SK-N-SH (cell line): Measurements from ENCODE around the gene EIF6. TPM values are rescaled to one million over a fixed set of nuclear protein-coding genes. Genes with fewer than 3 reads are reported as not detected.

Experiments
- CTCF ChIA-PET: fragments of 300-600, 350-600 bp; formaldehyde crosslinking; extraction: SDS; loops from one replicate; lab custom pipeline; 2021; lab: Yijun Ruan, JAX
- POLR2A ChIA-PET: fragments of 350-600 bp; sonication (Branson Sonifier 250); formaldehyde crosslinking; extraction: SDS; loops from one replicate; lab custom pipeline; 2020; ENCODE audit warnings: antibody characterized with exemption, inconsistent platforms; lab: Yijun Ruan, JAX
- DNase-seq: peaks from one replicate; pipeline ENCODE4 v3.0.0; 2012
- H2AFZ ChIP-seq: fragments of 200-600 bp; sonication (generic); 2 replicates; pipeline ENCODE4 v1.8.1; 2016; ENCODE audit warnings: antibody characterized with exemption, mild to moderate bottlenecking, low read depth
- H3F3A ChIP-seq: fragments of 200-600 bp; sonication (generic); replicated peaks from 2 replicates; pipeline ENCODE3; 2016; ENCODE audit warnings: antibody characterized with exemption, mild to moderate bottlenecking; ENCODE audit not compliant: insufficient read depth
- H3K27ac ChIP-seq, 2 experiments: fragments of 200-500 bp in 1 of 2; fragments of 200-600 bp in 1 of 2; sonication (Bioruptor generic) in 1 of 2; sonication (generic), shearing (Covaris generic) in 1 of 2; 2 replicates each; pipeline versions ENCODE4 v1.5.1 to v1.6.1; 2014 to 2016; ENCODE audit warnings: low read depth in 2 of 2, inconsistent platforms in 1 of 2, low read length in 1 of 2, mild to moderate bottlenecking in 1 of 2, mixed read lengths in 1 of 2
- H3K27me3 ChIP-seq: fragments of 200-600 bp; sonication (generic), shearing (Covaris generic); 2 replicates; pipeline ENCODE4 v1.6.1; 2016; ENCODE audit warnings: mixed run types; ENCODE audit not compliant: insufficient read depth
- H3K36me3 ChIP-seq, 2 experiments: fragments of 200-500 bp in 1 of 2; fragments of 200-600 bp in 1 of 2; sonication (Bioruptor generic) in 1 of 2; sonication (generic) in 1 of 2; replicated peaks in 1 of 2; 2 replicates each; pipeline versions ENCODE3 to v1.5.1; 2014 to 2016; ENCODE audit warnings: low read length in 1 of 2, mild to moderate bottlenecking in 1 of 2; ENCODE audit not compliant: insufficient read depth in 2 of 2, control insufficient read depth in 1 of 2
- H3K4me1 ChIP-seq, 2 experiments: fragments of 200-500 bp in 1 of 2; fragments of 200-600 bp in 1 of 2; sonication (Bioruptor generic) in 1 of 2; sonication (generic), shearing (Covaris generic) in 1 of 2; 2 replicates each; pipeline versions ENCODE4 v1.5.1 to v1.6.1; 2014 to 2016; ENCODE audit warnings: low read depth in 1 of 2, low read length in 1 of 2, mixed run types in 1 of 2; ENCODE audit not compliant: insufficient read depth in 2 of 2, control insufficient read depth in 1 of 2
- H3K4me2 ChIP-seq: fragments of 200-600 bp; sonication (generic), shearing (Covaris generic); 2 replicates; pipeline ENCODE4 v1.6.1; 2017; ENCODE audit warnings: mixed run types
- H3K4me3 ChIP-seq, 2 experiments: fragments of 200-500 bp in 1 of 2; fragments of 200-600 bp in 1 of 2; sonication (Bioruptor generic) in 1 of 2; sonication (generic), shearing (Covaris generic) in 1 of 2; 2 replicates each; pipeline versions ENCODE4 v1.5.1 to v1.8.1; 2014 to 2016; ENCODE audit warnings: low read depth in 2 of 2, inconsistent platforms in 1 of 2, low read length in 1 of 2, mild to moderate bottlenecking in 1 of 2, mixed read lengths in 1 of 2, moderate library complexity in 1 of 2
- H3K79me2 ChIP-seq: fragments of 200-600 bp; sonication (generic); 2 replicates; pipeline ENCODE4 v1.8.1; 2017; ENCODE audit warnings: mild to moderate bottlenecking; ENCODE audit not compliant: insufficient read depth
- H3K9ac ChIP-seq: fragments of 200-600 bp; sonication (generic); 2 replicates; pipeline ENCODE4 v1.6.1; 2017; ENCODE audit warnings: mixed run types
- H3K9me2 ChIP-seq: fragments of 200-600 bp; sonication (generic); 2 replicates; pipeline ENCODE4 v1.6.1; 2017; ENCODE audit warnings: mixed run types
- H3K9me3 ChIP-seq: fragments of 200-600 bp; sonication (generic); 2 replicates; pipeline ENCODE4 v1.6.1; 2017; ENCODE audit warnings: mixed run types, mild to moderate bottlenecking, moderate library complexity
- H4K20me1 ChIP-seq: fragments of 200-600 bp; sonication (generic); 2 replicates; pipeline ENCODE4 v1.6.1; 2017; ENCODE audit warnings: mild to moderate bottlenecking, mixed run types; ENCODE audit not compliant: insufficient read depth
- CHD2 ChIP-seq: fragments of 150-350 bp; IDR thresholded peaks from 2 replicates; pipeline ENCODE4 v1.6.1; 2018; ENCODE audit warnings: low read length; ENCODE audit not compliant: partially characterized antibody
- ELF1 ChIP-seq: IDR thresholded peaks from 2 replicates; pipeline ENCODE4 v1.4.0; 2012
- FOSL2 ChIP-seq: IDR thresholded peaks from 2 replicates; pipeline ENCODE4 v1.4.0; 2012; ENCODE audit warnings: low read depth, mild to moderate bottlenecking, moderate library complexity, borderline replicate concordance
- FOXM1 ChIP-seq: IDR thresholded peaks from 2 replicates; pipeline ENCODE4 v1.4.0; 2012; ENCODE audit warnings: low read depth, mild to moderate bottlenecking
- GABPA ChIP-seq: IDR thresholded peaks from 2 replicates; pipeline ENCODE4 v1.4.0; 2012; ENCODE audit warnings: low read depth, mild to moderate bottlenecking
- GATA2 ChIP-seq: sonication (generic); formaldehyde crosslinking; IDR thresholded peaks from 2 replicates; pipeline ENCODE4 v1.5.0; 2020; ENCODE audit warnings: mild to moderate bottlenecking, missing genetic modification reagents
- JUND ChIP-seq: IDR thresholded peaks from 2 replicates; pipeline ENCODE4 v1.4.0; 2012
- POLR2AphosphoS5 ChIP-seq: IDR thresholded peaks from 2 replicates; pipeline ENCODE4 v1.6.1; 2012; ENCODE audit warnings: low read depth, low read length
- RAD21 ChIP-seq: IDR thresholded peaks from 2 replicates; pipeline ENCODE4 v1.6.1; 2012; ENCODE audit warnings: mild to moderate bottlenecking, low read length
- RCOR1 ChIP-seq: fragments of 150-350 bp; IDR thresholded peaks from 2 replicates; pipeline ENCODE4 v1.6.1; 2017; ENCODE audit warnings: antibody characterized with exemption, low read length
- RFX5 ChIP-seq: IDR thresholded peaks from 2 replicates; pipeline ENCODE4 v1.6.1; 2012; ENCODE audit warnings: mild to moderate bottlenecking, improper control_type of control experiment, low read length
- SIN3A ChIP-seq: IDR thresholded peaks from 2 replicates; pipeline ENCODE4 v1.6.1; 2012; ENCODE audit warnings: low read depth, mild to moderate bottlenecking, low read length, moderate library complexity, borderline replicate concordance
- SMC3 ChIP-seq: IDR thresholded peaks from 2 replicates; pipeline ENCODE4 v1.6.1; 2012; ENCODE audit warnings: low read depth, low read length, improper control_type of control experiment
- TAF1 ChIP-seq: IDR thresholded peaks from 2 replicates; pipeline ENCODE4 v1.6.1; 2012; ENCODE audit warnings: low read depth, mild to moderate bottlenecking, low read length, moderate library complexity, borderline replicate concordance
- TCF12 ChIP-seq: IDR thresholded peaks from 2 replicates; pipeline ENCODE4 v1.4.0; 2012
- WGBS: methylation state at CpG from one replicate; pipeline ENCODE4 v1.1.6; 2017; ENCODE audit warnings: low lambda C conversion rate; 5-methylcytosine and 5-hydroxymethylcytosine counted together
- polyA plus RNA-seq, 3 experiments: library from polyadenylated mRNA; depleted of rRNA; stranded (reverse); fragments of >200 nt; gene quantifications; 2 replicates each; pipeline ENCODE4 v1.2.3, GENCODE V29; 2012
- TF ChIP-seq, protein P1 (sequence below): IDR thresholded peaks from 2 replicates; pipeline ENCODE4; 2012
- TF ChIP-seq, protein P2 (sequence below): IDR thresholded peaks from 2 replicates; pipeline ENCODE4 v1.4.0; 2012; ENCODE audit warnings: low read depth, borderline replicate concordance
- TF ChIP-seq, protein P3 (sequence below): fragments of 150-350 bp; IDR thresholded peaks from 2 replicates; pipeline ENCODE4 v1.6.1; 2016; ENCODE audit warnings: mild to moderate bottlenecking, low read depth, low read length
- TF ChIP-seq, protein P4 (sequence below): IDR thresholded peaks from 2 replicates; pipeline ENCODE4 v1.6.1; 2012; ENCODE audit warnings: mild to moderate bottlenecking, low read depth, low read length, moderate library complexity
- TF ChIP-seq, protein P5 (sequence below): fragments of 200-600 bp; sonication (generic); IDR thresholded peaks from 2 replicates; pipeline ENCODE4 v1.6.1; 2017; ENCODE audit warnings: antibody characterized with exemption, mild to moderate bottlenecking, moderate library complexity

EIF6 gene
- polyA plus RNA-seq, 1 of the 3 experiments (the other 2 are of a cell fraction): 356 TPM

DNA sequence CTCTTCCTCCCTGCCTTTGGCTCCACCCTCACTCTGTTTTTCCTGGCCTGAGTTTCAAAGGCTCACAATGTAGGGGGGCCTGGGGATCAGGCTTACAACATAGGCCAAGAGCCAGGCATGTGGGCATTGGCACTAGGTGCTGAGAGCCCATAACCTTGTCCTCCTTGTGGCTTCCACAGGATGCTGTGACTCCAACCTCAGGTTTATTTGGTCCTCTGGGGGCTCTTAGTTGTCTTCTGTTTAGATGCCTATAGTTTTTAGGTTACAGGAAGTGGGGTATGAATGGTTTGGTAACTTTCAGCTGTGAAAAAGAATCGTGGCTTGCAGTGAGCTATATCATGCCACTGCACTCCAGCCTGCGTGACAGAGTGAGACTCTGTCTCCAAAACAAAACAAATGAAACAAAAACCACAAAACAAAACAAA lies 32.5 kb downstream of the EIF6 start:
- DNase-seq: no peak
- Histone ChIP-seq H3K4me2 (no peak overlapping the region), H3K27me3 (no peaks in the 10 kb centered on the region), H3K4me1 (no peaks in the 10 kb centered on the region; a peak in 1 of 4 replicates), H3F3A (peaks cover 2% of the 10 kb centered on the region), H3K9ac (no peak overlapping the region), H3K4me3 (no peak overlapping the region), H3K9me2 (no peaks in the 10 kb centered on the region), H3K27ac (no peak overlapping the region), H4K20me1 (no peaks in the 10 kb centered on the region), H2AFZ (no peak overlapping the region), H3K36me3 (no peaks in the 10 kb centered on the region), H3K79me2 (no peaks in the 10 kb centered on the region), H3K9me3 (no peaks in the 10 kb centered on the region)
- WGBS: 77% methylated on average over 2 of the region's 2 CpGs
- ChIA-PET CTCF (no interaction called here), POLR2A (no interaction called here)
- no peak for TF ChIP-seq JUND
- TF ChIP-seq TAF1: no peak
- no peak for TF ChIP-seq TCF12
- TF ChIP-seq SIN3A: no peak
- TF ChIP-seq POLR2AphosphoS5: no peak
- TF ChIP-seq, protein P1, sequence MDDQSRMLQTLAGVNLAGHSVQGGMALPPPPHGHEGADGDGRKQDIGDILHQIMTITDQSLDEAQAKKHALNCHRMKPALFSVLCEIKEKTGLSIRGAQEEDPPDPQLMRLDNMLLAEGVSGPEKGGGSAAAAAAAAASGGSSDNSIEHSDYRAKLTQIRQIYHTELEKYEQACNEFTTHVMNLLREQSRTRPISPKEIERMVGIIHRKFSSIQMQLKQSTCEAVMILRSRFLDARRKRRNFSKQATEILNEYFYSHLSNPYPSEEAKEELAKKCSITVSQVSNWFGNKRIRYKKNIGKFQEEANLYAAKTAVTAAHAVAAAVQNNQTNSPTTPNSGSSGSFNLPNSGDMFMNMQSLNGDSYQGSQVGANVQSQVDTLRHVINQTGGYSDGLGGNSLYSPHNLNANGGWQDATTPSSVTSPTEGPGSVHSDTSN: no peak
- TF ChIP-seq GABPA: no peak
- no peak for TF ChIP-seq SMC3
- TF ChIP-seq, protein P2, sequence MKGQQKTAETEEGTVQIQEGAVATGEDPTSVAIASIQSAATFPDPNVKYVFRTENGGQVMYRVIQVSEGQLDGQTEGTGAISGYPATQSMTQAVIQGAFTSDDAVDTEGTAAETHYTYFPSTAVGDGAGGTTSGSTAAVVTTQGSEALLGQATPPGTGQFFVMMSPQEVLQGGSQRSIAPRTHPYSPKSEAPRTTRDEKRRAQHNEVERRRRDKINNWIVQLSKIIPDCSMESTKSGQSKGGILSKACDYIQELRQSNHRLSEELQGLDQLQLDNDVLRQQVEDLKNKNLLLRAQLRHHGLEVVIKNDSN: no peak
- TF ChIP-seq, protein P3, sequence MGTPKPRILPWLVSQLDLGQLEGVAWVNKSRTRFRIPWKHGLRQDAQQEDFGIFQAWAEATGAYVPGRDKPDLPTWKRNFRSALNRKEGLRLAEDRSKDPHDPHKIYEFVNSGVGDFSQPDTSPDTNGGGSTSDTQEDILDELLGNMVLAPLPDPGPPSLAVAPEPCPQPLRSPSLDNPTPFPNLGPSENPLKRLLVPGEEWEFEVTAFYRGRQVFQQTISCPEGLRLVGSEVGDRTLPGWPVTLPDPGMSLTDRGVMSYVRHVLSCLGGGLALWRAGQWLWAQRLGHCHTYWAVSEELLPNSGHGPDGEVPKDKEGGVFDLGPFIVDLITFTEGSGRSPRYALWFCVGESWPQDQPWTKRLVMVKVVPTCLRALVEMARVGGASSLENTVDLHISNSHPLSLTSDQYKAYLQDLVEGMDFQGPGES: no peak
- no peak for TF ChIP-seq RCOR1

DNA sequence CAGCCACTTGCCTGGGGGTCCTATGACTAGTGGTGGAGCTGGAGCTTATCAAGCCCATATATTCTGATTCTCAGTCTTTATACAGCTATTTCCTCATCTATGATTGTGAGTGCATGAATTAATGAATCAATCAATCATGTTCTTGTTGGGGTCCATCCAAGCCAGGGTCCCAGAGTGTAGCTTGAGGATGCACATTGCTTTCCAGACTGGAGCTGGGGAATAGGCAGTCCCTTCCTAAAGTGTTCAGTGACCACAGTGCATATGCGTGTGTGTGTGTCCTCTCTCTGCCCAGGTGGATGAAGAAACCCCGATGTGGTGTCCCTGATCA lies 33.0 kb downstream of the EIF6 start:
- Histone ChIP-seq H4K20me1 (no peaks in the 10 kb centered on the region), H3F3A (no peaks in the 10 kb centered on the region), H3K9me3 (no peaks in the 10 kb centered on the region), H3K4me3 (no peak overlapping the region), H3K9ac (no peak overlapping the region), H3K79me2 (no peaks in the 10 kb centered on the region), H3K4me2 (no peak overlapping the region), H3K36me3 (no peaks in the 10 kb centered on the region), H3K27ac (no peak overlapping the region), H3K27me3 (no peaks in the 10 kb centered on the region), H3K9me2 (no peaks in the 10 kb centered on the region), H3K4me1 (no peaks in the 10 kb centered on the region; a peak in 1 of 4 replicates), H2AFZ (no peak overlapping the region)
- no peak for DNase-seq
- ChIA-PET CTCF (no interaction called here), POLR2A (no interaction called here)
- 90% methylated on average over 2 of the region's 2 CpGs for WGBS
- TF ChIP-seq RFX5: no peak
- no peak for TF ChIP-seq TAF1
- no peak for TF ChIP-seq GATA2 (CRISPR knock-in tag)
- TF ChIP-seq RAD21: no peak
- no peak for TF ChIP-seq CHD2
- TF ChIP-seq, protein P4, sequence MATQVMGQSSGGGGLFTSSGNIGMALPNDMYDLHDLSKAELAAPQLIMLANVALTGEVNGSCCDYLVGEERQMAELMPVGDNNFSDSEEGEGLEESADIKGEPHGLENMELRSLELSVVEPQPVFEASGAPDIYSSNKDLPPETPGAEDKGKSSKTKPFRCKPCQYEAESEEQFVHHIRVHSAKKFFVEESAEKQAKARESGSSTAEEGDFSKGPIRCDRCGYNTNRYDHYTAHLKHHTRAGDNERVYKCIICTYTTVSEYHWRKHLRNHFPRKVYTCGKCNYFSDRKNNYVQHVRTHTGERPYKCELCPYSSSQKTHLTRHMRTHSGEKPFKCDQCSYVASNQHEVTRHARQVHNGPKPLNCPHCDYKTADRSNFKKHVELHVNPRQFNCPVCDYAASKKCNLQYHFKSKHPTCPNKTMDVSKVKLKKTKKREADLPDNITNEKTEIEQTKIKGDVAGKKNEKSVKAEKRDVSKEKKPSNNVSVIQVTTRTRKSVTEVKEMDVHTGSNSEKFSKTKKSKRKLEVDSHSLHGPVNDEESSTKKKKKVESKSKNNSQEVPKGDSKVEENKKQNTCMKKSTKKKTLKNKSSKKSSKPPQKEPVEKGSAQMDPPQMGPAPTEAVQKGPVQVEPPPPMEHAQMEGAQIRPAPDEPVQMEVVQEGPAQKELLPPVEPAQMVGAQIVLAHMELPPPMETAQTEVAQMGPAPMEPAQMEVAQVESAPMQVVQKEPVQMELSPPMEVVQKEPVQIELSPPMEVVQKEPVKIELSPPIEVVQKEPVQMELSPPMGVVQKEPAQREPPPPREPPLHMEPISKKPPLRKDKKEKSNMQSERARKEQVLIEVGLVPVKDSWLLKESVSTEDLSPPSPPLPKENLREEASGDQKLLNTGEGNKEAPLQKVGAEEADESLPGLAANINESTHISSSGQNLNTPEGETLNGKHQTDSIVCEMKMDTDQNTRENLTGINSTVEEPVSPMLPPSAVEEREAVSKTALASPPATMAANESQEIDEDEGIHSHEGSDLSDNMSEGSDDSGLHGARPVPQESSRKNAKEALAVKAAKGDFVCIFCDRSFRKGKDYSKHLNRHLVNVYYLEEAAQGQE: no peak
- no peak for TF ChIP-seq SIN3A
- TF ChIP-seq ELF1: no peak
- TF ChIP-seq, protein P5, sequence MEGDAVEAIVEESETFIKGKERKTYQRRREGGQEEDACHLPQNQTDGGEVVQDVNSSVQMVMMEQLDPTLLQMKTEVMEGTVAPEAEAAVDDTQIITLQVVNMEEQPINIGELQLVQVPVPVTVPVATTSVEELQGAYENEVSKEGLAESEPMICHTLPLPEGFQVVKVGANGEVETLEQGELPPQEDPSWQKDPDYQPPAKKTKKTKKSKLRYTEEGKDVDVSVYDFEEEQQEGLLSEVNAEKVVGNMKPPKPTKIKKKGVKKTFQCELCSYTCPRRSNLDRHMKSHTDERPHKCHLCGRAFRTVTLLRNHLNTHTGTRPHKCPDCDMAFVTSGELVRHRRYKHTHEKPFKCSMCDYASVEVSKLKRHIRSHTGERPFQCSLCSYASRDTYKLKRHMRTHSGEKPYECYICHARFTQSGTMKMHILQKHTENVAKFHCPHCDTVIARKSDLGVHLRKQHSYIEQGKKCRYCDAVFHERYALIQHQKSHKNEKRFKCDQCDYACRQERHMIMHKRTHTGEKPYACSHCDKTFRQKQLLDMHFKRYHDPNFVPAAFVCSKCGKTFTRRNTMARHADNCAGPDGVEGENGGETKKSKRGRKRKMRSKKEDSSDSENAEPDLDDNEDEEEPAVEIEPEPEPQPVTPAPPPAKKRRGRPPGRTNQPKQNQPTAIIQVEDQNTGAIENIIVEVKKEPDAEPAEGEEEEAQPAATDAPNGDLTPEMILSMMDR: no peak
- no peak for TF ChIP-seq POLR2AphosphoS5
- no peak for TF ChIP-seq FOXM1
- no peak for TF ChIP-seq SMC3
- TF ChIP-seq FOSL2: no peak
- no peak for TF ChIP-seq GABPA
- no peak for TF ChIP-seq JUND
